GM13977 (cell line): ENCODE data around the gene SFTPB.
A peak's percentile ranks its signal among the peaks of the same experiment; 100 is the strongest.

Experiments
- DNase-seq: peaks from one replicate; pipeline ENCODE4 v3.0.0; 2012; ENCODE audit warnings: low spot score
- CTCF ChIP-seq: IDR thresholded peaks from 2 replicates; pipeline ENCODE4 v1.5.1; 2012; ENCODE audit warnings: mild to moderate bottlenecking, control low read depth; ENCODE audit not compliant: insufficient read depth; ENCODE audit errors: extremely low read depth, missing control alignments
- in situ Hi-C: fragments of 300-500 bp; cut with MboI; formaldehyde crosslinking; loops from one replicate; pipeline ENCODE4 v1.12.0; 2022; ENCODE audit warnings: low sequenced_read_pairs, low pct_unique_long_range_greater_than_20kb, mixed read lengths, inconsistent platforms; ENCODE audit not compliant: unreplicated experiment

The SFTPB gene

GRCh38 chr2:85650456-85650855 is 17.5 kb downstream of the SFTPB start:
- no peak for TF ChIP-seq CTCF
- in situ Hi-C loops: no loop called here
- no peak for DNase-seq

- in situ Hi-C loops: no loop called here
- no peak for TF ChIP-seq CTCF
- DNase-seq: no peak
These were observed 18.5 kb downstream of the SFTPB start for GRCh38 chr2:85649201-85650190.

- in situ Hi-C loops: no loop called here
- DNase-seq: no peak
- peak; percentile 43 for TF ChIP-seq CTCF
These were observed 19.4 kb downstream of the SFTPB start for GRCh38 chr2:85648619-85649018.

- in situ Hi-C loops: no loop called here
- no peak for DNase-seq
- TF ChIP-seq CTCF: no peak
These were observed 20.0 kb downstream of the SFTPB start for GRCh38 chr2:85647823-85648526.

GRCh38 chr2:85646166-85646565 is 21.8 kb downstream of the SFTPB start:
- DNase-seq: no peak
- in situ Hi-C loops: no loop called here
- no peak for TF ChIP-seq CTCF

GRCh38 chr2:85644909-85645308 is 23.1 kb downstream of the SFTPB start:
- in situ Hi-C loops: no loop called here
- no peak for TF ChIP-seq CTCF
- DNase-seq: no peak
